Immature natural killer cell (primary cell): ENCODE measurements around the gene SCYL3. TPM values are rescaled to one million over a fixed set of nuclear protein-coding genes. Genes with fewer than 3 reads are reported as not detected.

Experiments
- DNase-seq, 3 donors: peaks; one replicate each; pipeline ENCODE4 v3.0.0; 2022; ENCODE audit warnings: mixed read lengths in 1 of 3
- H3K27ac Mint-ChIP-seq, 6 donors: one replicate each; pipeline ENCODE4 v1.8.0; 2020; ENCODE audit warnings: mixed read lengths in 6 of 6, mild to moderate bottlenecking in 5 of 6, inconsistent platforms in 4 of 6, moderate library complexity in 3 of 6
- H3K27me3 Mint-ChIP-seq, 3 donors: one replicate each; pipeline ENCODE4 v1.8.0; 2020 to 2021; ENCODE audit warnings: low read depth in 3 of 3, mild to moderate bottlenecking in 3 of 3, mixed read lengths in 3 of 3, moderate library complexity in 3 of 3, inconsistent platforms in 1 of 3
- H3K36me3 Mint-ChIP-seq, 3 donors: one replicate each; pipeline ENCODE4 v1.8.0; 2020; ENCODE audit warnings: mixed read lengths in 3 of 3, inconsistent platforms in 2 of 3, mild to moderate bottlenecking in 2 of 3
- H3K4me1 Mint-ChIP-seq, 2 donors: one replicate each; pipeline ENCODE4 v1.8.0; 2020; ENCODE audit warnings: inconsistent platforms in 2 of 2, mild to moderate bottlenecking in 2 of 2, mixed read lengths in 2 of 2, moderate library complexity in 1 of 2
- H3K4me3 Mint-ChIP-seq, 5 donors: one replicate each; pipeline ENCODE4 v1.8.0; 2020; ENCODE audit warnings: mild to moderate bottlenecking in 5 of 5, mixed read lengths in 5 of 5, inconsistent platforms in 3 of 5, moderate library complexity in 3 of 5
- H3K9me3 Mint-ChIP-seq, 6 donors: one replicate each; pipeline ENCODE4 v1.8.0; 2020; ENCODE audit warnings: mild to moderate bottlenecking in 6 of 6, mixed read lengths in 6 of 6, inconsistent platforms in 4 of 6, moderate library complexity in 3 of 6
- polyA plus RNA-seq, 3 donors: library from polyadenylated mRNA; unstranded; fragments of 300-500 nt; fragmentation: Illumina TruSeq; gene quantifications; one replicate each; pipeline ENCODE4 v1.2.3, GENCODE V29; 2021

The SCYL3 gene
- polyA plus RNA-seq, 3 donors from 2014 or later: 6.1 to 13.1 (median 6.8) TPM

GRCh38 chr1:169849346-169850022, 44.2 kb downstream of the SCYL3 start:
- Mint-ChIP-seq H3K36me3 (peaks cover 3 to 46% (median 39%) of the 10 kb centered on the region in 3 donors), H3K4me1 (peaks cover 0 to 13% of the 10 kb centered on the region in 2 donors), H3K27me3 (no peaks in the 10 kb centered on the region), H3K4me3 (no peak overlapping the region), H3K9me3 (no peaks in the 10 kb centered on the region), H3K27ac (no peak overlapping the region)
- no peak for DNase-seq

- Mint-ChIP-seq H3K4me3 (no peak overlapping the region), H3K9me3 (no peaks in the 10 kb centered on the region), H3K27ac (no peak overlapping the region), H3K27me3 (no peaks in the 10 kb centered on the region), H3K4me1 (peaks cover 0 to 9% of the 10 kb centered on the region in 2 donors), H3K36me3 (peaks cover 7 to 45% (median 34%) of the 10 kb centered on the region in 3 donors)
- DNase-seq: no peak
Measured at GRCh38 chr1:169848456-169848855, 45.2 kb downstream of the SCYL3 start.

GRCh38 chr1:169844941-169845608, 48.6 kb downstream of the SCYL3 start:
- no peak overlapping the region for H3K27ac Mint-ChIP-seq
- no peaks in the 10 kb centered on the region for H3K27me3 Mint-ChIP-seq
- peaks cover 0 to 3% (median 0%) of the 10 kb centered on the region in 6 donors for H3K9me3 Mint-ChIP-seq
- no peak for DNase-seq
- H3K4me3 Mint-ChIP-seq: no peak overlapping the region
- H3K4me1 Mint-ChIP-seq: no peaks in the 10 kb centered on the region
- peaks cover 28 to 44% (median 40%) of the 10 kb centered on the region in 3 donors for H3K36me3 Mint-ChIP-seq

- Mint-ChIP-seq H3K36me3 (peaks cover 34 to 46% (median 40%) of the 10 kb centered on the region in 3 donors), H3K27me3 (no peaks in the 10 kb centered on the region), H3K4me3 (no peak overlapping the region), H3K9me3 (peaks cover 0 to 4% (median under 1%) of the 10 kb centered on the region in 6 donors), H3K4me1 (no peaks in the 10 kb centered on the region), H3K27ac (peak overlapping the region in 1 of 6 donors; percentile 69)
- DNase-seq: no peak
Measured at GRCh38 chr1:169838942-169839341, 54.8 kb downstream of the SCYL3 start.

- no peak overlapping the region for H3K27ac Mint-ChIP-seq
- H3K9me3 Mint-ChIP-seq: peaks cover 0 to 4% (median under 1%) of the 10 kb centered on the region in 6 donors
- H3K4me3 Mint-ChIP-seq: no peak overlapping the region
- H3K4me1 Mint-ChIP-seq: no peaks in the 10 kb centered on the region
- H3K27me3 Mint-ChIP-seq: no peaks in the 10 kb centered on the region
- no peak for DNase-seq
- H3K36me3 Mint-ChIP-seq: peaks cover 31 to 40% (median 38%) of the 10 kb centered on the region in 3 donors
Measured at GRCh38 chr1:169836198-169836597, 57.5 kb downstream of the SCYL3 start.

GRCh38 chr1:169835647-169836046, 58.0 kb downstream of the SCYL3 start:
- no peak overlapping the region for H3K4me3 Mint-ChIP-seq
- H3K9me3 Mint-ChIP-seq: peaks cover 0 to 4% (median 0%) of the 10 kb centered on the region in 6 donors
- H3K27ac Mint-ChIP-seq: no peak overlapping the region
- no peaks in the 10 kb centered on the region for H3K4me1 Mint-ChIP-seq
- no peak for DNase-seq
- H3K36me3 Mint-ChIP-seq: peaks cover 28 to 40% (median 38%) of the 10 kb centered on the region in 3 donors
- H3K27me3 Mint-ChIP-seq: no peaks in the 10 kb centered on the region

GRCh38 chr1:169834869-169835268, 58.8 kb downstream of the SCYL3 start:
- Mint-ChIP-seq H3K4me3 (no peak overlapping the region), H3K36me3 (peaks cover 25 to 39% (median 35%) of the 10 kb centered on the region in 3 donors)

GRCh38 chr1:169833179-169833901, 60.4 kb downstream of the SCYL3 start:
- Mint-ChIP-seq H3K4me1 (no peaks in the 10 kb centered on the region), H3K27me3 (no peaks in the 10 kb centered on the region), H3K27ac (no peak overlapping the region), H3K4me3 (no peak overlapping the region), H3K36me3 (peaks cover 18 to 28% (median 26%) of the 10 kb centered on the region in 3 donors), H3K9me3 (no peaks in the 10 kb centered on the region)
- DNase-seq: no peak

More at GRCh38 chr1:169834869-169835268, 58.8 kb downstream of the SCYL3 start:
- Mint-ChIP-seq H3K9me3 (peaks cover 0 to under 1% (median 0%) of the 10 kb centered on the region in 6 donors), H3K4me1 (no peaks in the 10 kb centered on the region), H3K27me3 (no peaks in the 10 kb centered on the region), H3K27ac (peak overlapping the region in 1 of 6 donors; percentile 8)
- DNase-seq: no peak

GRCh38 chr1:169829671-169830070, 64.0 kb downstream of the SCYL3 start:
- H3K9me3 Mint-ChIP-seq: no peaks in the 10 kb centered on the region
- no peaks in the 10 kb centered on the region for H3K27me3 Mint-ChIP-seq
- no peaks in the 10 kb centered on the region for H3K4me1 Mint-ChIP-seq

GRCh38 chr1:169824153-169824552, 69.5 kb downstream of the SCYL3 start:
- Mint-ChIP-seq H3K4me1 (no peaks in the 10 kb centered on the region), H3K9me3 (no peaks in the 10 kb centered on the region), H3K4me3 (no peak overlapping the region), H3K27me3 (no peaks in the 10 kb centered on the region), H3K36me3 (peaks cover 11 to 20% (median 16%) of the 10 kb centered on the region in 3 donors), H3K27ac (no peak overlapping the region)
- DNase-seq: no peak

More at GRCh38 chr1:169829671-169830070, 64.0 kb downstream of the SCYL3 start:
- Mint-ChIP-seq H3K27ac (no peak overlapping the region), H3K4me3 (no peak overlapping the region), H3K36me3 (peaks cover 17 to 28% (median 27%) of the 10 kb centered on the region in 3 donors)
- DNase-seq: no peak

GRCh38 chr1:169821500-169821899, 72.2 kb downstream of the SCYL3 start:
- no peaks in the 10 kb centered on the region for H3K27me3 Mint-ChIP-seq
- no peak for DNase-seq
- H3K4me3 Mint-ChIP-seq: no peak overlapping the region
- H3K36me3 Mint-ChIP-seq: peaks cover 7 to 22% (median 18%) of the 10 kb centered on the region in 3 donors
- H3K27ac Mint-ChIP-seq: no peak overlapping the region
- H3K9me3 Mint-ChIP-seq: no peaks in the 10 kb centered on the region
- H3K4me1 Mint-ChIP-seq: no peaks in the 10 kb centered on the region

- H3K9me3 Mint-ChIP-seq: no peaks in the 10 kb centered on the region
- no peak for DNase-seq
- peaks cover 0 to 7% (median 6%) of the 10 kb centered on the region in 3 donors for H3K36me3 Mint-ChIP-seq
- H3K27me3 Mint-ChIP-seq: peaks cover 0 to 2% (median 0%) of the 10 kb centered on the region in 3 donors
- peaks cover 10 to 17% of the 10 kb centered on the region in 2 donors for H3K4me1 Mint-ChIP-seq
- H3K4me3 Mint-ChIP-seq: no peak overlapping the region
- H3K27ac Mint-ChIP-seq: no peak overlapping the region
Measured at GRCh38 chr1:169816617-169817016, 77.1 kb downstream of the SCYL3 start.

- peak overlapping the region in 1 of 6 donors; percentile 28 for H3K27ac Mint-ChIP-seq
Measured at GRCh38 chr1:169814265-169814664, 79.4 kb downstream of the SCYL3 start.

More at GRCh38 chr1:169814265-169814664, 79.4 kb downstream of the SCYL3 start:
- Mint-ChIP-seq H3K9me3 (no peaks in the 10 kb centered on the region), H3K27me3 (peaks cover 0 to 2% (median 0%) of the 10 kb centered on the region in 3 donors), H3K4me3 (no peak overlapping the region), H3K36me3 (peaks cover 0 to 7% (median 6%) of the 10 kb centered on the region in 3 donors), H3K4me1 (peaks cover 10 to 17% of the 10 kb centered on the region in 2 donors)
- DNase-seq: peak in 1 of 3 donors; percentile 16
